Jurkat, Clone E6-1 (cell line): ENCODE results near the gene AGL.
"Not testable (repeated sequence)": the region's sequence is repeated elsewhere in the genome, so short reads cannot be mapped to it uniquely, and the experiment has no call there.

ENCODE experiments used
- DNase-seq: peaks from one replicate; pipeline ENCODE4 v3.0.0-alpha.2; 2011; ENCODE audit warnings: low read depth, low spot score
- H3K4me3 ChIP-seq: 2 replicates; pipeline ENCODE4 v1.5.1; 2011; ENCODE audit warnings: mild to moderate bottlenecking, low read length, control low read depth, moderate library complexity

Gene AGL

DNA sequence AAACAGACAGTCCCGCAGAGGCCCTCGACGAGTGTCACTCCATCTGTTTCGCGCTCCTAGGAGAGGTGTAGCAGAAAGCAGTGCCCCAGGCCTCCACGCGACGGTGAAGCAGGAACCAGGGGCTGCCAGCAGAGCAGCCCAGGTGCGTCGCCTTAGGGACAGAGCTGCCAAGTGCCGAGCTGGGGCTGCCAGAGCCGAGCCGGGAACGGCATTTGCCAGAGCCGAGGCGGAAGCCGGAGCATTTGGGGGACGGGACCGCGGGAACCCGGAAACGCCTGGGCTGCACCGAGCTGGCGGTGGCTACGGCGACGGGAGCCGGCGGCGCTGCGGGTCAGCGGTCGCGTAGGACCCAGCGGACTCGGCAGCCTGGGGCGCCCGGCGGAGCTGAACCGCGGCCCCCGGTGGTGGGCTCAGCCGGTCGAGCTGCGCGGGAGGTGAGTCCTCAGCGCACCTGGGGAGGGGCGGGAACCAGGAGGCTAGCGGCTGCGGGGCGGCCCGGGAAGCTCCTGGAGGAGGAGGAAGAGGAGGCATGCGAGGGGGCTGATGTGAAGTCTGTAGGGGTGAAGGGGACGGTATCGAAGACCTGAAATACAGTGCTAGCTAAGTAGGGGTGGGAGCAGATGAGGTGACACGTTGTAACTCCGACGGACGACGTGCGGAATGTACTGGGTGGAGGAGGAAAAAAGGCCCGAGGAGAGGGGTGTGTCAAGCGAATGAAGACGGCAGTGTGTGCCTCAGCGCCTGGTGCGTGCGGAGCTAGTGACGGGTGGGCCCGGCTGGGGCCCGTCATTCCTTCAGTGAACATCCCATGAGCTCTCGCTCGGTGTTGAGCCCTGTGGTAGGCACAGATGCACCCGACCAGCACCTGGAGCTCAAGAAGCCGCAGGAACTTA is 119.8 kb downstream of the AGL start, which contains the start of gene SLC35A3:
Gene SLC35A3 (plus strand): TSS at position 268 of the 893 bp plus-strand sequence. CDS start 23,559 bp downstream, outside the sequence.
- H3K4me3 ChIP-seq = peak within 1 kb of the TSS; percentile 84
- peak; percentile 76 for DNase-seq

DNA sequence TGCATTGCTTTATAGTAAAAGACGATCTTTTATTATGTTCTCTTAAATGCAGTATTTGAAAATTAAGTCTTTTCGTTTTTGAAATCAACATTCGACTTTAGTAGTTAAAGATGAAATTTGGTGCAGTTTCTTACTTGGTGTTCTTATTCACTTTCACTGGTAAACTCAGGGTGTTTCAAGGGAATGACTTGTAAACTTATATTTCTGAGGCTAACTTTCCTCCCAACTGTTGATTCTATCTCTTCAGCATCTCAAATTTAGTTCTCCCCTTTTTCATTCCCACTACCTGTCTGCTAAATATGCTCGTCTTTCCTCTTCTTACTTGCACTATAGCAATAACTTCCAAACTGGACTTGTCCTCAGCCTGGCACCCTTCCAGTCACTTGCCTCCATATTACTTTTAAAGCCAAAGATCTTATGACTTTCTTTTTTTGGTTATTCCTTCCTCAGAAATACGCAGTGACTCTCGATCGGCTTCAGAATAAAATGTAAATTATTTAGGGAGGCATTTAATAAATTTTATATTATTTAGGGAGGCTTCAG is 120.6 kb downstream of the AGL start:
- no peak for DNase-seq
- peak overlapping the region; percentile 84 for H3K4me3 ChIP-seq

DNA sequence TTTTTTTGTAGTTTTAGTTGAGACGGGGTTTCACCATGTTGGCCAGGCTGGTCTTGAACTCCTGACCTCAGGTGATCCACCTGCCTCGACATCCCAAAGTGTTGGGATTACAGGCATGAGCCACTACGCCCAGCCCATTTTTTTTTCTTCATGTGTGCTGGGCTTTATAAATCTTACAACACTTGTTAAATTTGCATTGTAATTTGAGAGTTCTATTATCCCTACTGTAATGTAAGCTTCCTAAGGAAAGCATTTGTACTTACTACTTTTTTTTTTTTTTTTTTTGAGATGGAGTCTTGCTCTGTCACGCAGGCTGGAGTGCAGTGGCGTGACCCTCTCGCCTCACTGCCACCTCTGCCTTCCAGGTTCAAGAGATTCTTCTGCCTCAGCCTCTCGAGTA is 121.9 kb downstream of the AGL start:
- not testable (repeated sequence) for H3K4me3 ChIP-seq, DNase-seq
